GM12878 (cell line): Measurements from ENCODE around the gene GRIN2A.

ENCODE experiments used
- CREM ChIP-seq: IDR thresholded peaks from 2 replicates; pipeline ENCODE4 v1.6.1; 2014; ENCODE audit warnings: antibody characterized with exemption, low read depth
- EP300 ChIP-seq, 2 experiments: fragments of 150-350 bp in 1 of 2; IDR thresholded peaks; 2 replicates each; pipeline ENCODE4 v1.6.1; 2011 to 2012; ENCODE audit warnings: low read depth in 2 of 2, low read length in 2 of 2, borderline replicate concordance in 1 of 2, improper control_type of control experiment in 1 of 2, inconsistent platforms in 1 of 2; ENCODE audit not compliant: control insufficient read depth in 1 of 2
- HDAC6 ChIP-seq: fragments of 200-600 bp; sonication (generic); IDR thresholded peaks from one replicate; pipeline ENCODE4 v1.8.0; 2017; ENCODE audit warnings: antibody characterized with exemption; ENCODE audit not compliant: unreplicated experiment
- MYC ChIP-seq: IDR thresholded peaks from 2 replicates; pipeline ENCODE4 v1.6.1; 2011; ENCODE audit warnings: mild to moderate bottlenecking, low read length, moderate library complexity, inconsistent platforms; ENCODE audit not compliant: insufficient read depth, insufficient replicate concordance, insufficient read length, severe bottlenecking
- POLR2AphosphoS2 ChIP-seq: IDR thresholded peaks from 2 replicates; pipeline ENCODE4 v1.6.1; 2011; ENCODE audit warnings: low read depth, mild to moderate bottlenecking, low read length, improper control_type of control experiment, moderate library complexity
- POLR2AphosphoS5 ChIP-seq: IDR thresholded peaks from 2 replicates; pipeline ENCODE4 v1.6.1; 2011; ENCODE audit warnings: mild to moderate bottlenecking, low read length, inconsistent platforms
- RB1 ChIP-seq: fragments of 450-650 bp; formaldehyde crosslinking; IDR thresholded peaks from 2 replicates; pipeline ENCODE4 v1.6.1; 2017; ENCODE audit warnings: mild to moderate bottlenecking, borderline replicate concordance
- SIX5 ChIP-seq: IDR thresholded peaks from 2 replicates; pipeline ENCODE4 v1.6.1; 2011; ENCODE audit warnings: mild to moderate bottlenecking, low read depth, low read length, moderate library complexity; ENCODE audit not compliant: severe bottlenecking
- SUZ12 ChIP-seq: fragments of 200-600 bp; sonication (generic); IDR thresholded peaks from one replicate; pipeline ENCODE4 v1.6.1; 2018; ENCODE audit warnings: antibody characterized with exemption, mild to moderate bottlenecking; ENCODE audit not compliant: unreplicated experiment
- TAF1 ChIP-seq: IDR thresholded peaks from 2 replicates; pipeline ENCODE4 v1.6.1; 2011; ENCODE audit warnings: mild to moderate bottlenecking, low read depth, low read length, borderline replicate concordance
- TF ChIP-seq, protein P1 (sequence below): IDR thresholded peaks from 2 replicates; pipeline ENCODE4 v1.6.1; 2012; ENCODE audit warnings: mild to moderate bottlenecking, low read depth, low read length
- TF ChIP-seq, protein P2 (sequence below): fragments of 150-350 bp; IDR thresholded peaks from 2 replicates; pipeline ENCODE4 v1.6.1; 2014; ENCODE audit warnings: mild to moderate bottlenecking, low read depth, low read length

DNA sequence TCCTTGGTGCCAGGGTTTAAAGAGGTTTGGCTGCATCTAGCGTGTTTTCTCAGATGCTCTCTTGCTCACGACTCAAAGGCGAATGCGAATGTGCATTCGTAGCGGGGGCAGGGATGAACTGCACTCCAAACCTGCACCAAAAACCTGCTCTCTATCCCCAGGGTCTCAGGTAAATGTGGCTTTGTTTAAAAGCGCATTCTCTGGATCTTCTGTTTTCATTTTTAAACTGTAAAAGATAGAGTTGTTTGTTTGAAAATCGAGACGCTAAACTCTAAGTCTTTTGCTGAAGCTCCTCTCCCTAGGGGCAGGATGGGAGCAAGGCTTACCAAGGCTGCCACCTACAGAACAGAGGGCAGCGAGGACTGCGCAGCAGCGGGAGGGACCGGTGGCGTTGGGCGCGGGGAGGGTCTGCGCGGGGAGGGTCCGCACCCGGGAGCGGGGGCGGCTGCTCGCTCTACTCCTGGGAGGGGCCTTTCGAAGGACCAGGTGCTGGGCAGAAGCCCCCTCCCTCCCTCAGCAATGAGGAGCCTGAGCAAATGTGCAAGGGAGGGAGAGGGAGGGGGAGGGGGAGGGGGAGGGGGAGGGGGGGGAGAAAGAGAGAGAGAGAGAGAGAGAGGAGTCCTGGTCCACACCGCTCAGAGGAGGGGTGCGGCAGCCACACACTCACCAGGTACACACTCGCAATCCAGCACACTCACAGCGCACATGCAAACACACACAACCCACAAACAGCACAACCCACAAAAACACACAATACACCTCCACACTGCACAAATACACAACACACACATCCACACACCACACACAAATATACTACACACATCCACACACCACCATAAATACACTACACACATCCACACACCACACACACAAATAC, 142.8 kb downstream of the GRIN2A start:
- no peak for TF ChIP-seq SUZ12
- no peak for TF ChIP-seq POLR2AphosphoS5
- no peak for TF ChIP-seq SIX5
- no peak for TF ChIP-seq POLR2AphosphoS2
- no peak for TF ChIP-seq EP300 (IDR thresholded peaks at IDR 0.05; ENCODE audit: borderline replicate concordance in 1 of 2, control insufficient read depth in 1 of 2, low read depth in 2 of 2, low read length in 2 of 2)
- TF ChIP-seq CREM = no peak
- no peak for TF ChIP-seq RB1
- no peak for TF ChIP-seq HDAC6
- TF ChIP-seq, protein P1, sequence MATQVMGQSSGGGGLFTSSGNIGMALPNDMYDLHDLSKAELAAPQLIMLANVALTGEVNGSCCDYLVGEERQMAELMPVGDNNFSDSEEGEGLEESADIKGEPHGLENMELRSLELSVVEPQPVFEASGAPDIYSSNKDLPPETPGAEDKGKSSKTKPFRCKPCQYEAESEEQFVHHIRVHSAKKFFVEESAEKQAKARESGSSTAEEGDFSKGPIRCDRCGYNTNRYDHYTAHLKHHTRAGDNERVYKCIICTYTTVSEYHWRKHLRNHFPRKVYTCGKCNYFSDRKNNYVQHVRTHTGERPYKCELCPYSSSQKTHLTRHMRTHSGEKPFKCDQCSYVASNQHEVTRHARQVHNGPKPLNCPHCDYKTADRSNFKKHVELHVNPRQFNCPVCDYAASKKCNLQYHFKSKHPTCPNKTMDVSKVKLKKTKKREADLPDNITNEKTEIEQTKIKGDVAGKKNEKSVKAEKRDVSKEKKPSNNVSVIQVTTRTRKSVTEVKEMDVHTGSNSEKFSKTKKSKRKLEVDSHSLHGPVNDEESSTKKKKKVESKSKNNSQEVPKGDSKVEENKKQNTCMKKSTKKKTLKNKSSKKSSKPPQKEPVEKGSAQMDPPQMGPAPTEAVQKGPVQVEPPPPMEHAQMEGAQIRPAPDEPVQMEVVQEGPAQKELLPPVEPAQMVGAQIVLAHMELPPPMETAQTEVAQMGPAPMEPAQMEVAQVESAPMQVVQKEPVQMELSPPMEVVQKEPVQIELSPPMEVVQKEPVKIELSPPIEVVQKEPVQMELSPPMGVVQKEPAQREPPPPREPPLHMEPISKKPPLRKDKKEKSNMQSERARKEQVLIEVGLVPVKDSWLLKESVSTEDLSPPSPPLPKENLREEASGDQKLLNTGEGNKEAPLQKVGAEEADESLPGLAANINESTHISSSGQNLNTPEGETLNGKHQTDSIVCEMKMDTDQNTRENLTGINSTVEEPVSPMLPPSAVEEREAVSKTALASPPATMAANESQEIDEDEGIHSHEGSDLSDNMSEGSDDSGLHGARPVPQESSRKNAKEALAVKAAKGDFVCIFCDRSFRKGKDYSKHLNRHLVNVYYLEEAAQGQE = no peak
- TF ChIP-seq TAF1 = no peak
- no peak for TF ChIP-seq MYC
- TF ChIP-seq, protein P2, sequence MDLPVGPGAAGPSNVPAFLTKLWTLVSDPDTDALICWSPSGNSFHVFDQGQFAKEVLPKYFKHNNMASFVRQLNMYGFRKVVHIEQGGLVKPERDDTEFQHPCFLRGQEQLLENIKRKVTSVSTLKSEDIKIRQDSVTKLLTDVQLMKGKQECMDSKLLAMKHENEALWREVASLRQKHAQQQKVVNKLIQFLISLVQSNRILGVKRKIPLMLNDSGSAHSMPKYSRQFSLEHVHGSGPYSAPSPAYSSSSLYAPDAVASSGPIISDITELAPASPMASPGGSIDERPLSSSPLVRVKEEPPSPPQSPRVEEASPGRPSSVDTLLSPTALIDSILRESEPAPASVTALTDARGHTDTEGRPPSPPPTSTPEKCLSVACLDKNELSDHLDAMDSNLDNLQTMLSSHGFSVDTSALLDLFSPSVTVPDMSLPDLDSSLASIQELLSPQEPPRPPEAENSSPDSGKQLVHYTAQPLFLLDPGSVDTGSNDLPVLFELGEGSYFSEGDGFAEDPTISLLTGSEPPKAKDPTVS = no peak
